Fibroblast of skin of scalp (primary cell): Measurements from ENCODE around the gene COX7A2L.
"Not testable (repeated sequence)": the region's sequence is repeated elsewhere in the genome, so short reads cannot be mapped to it uniquely, and the experiment has no call there.

Experiments
- DNase-seq: peaks from one replicate; pipeline ENCODE4 v3.0.0-alpha.2; 2013

The COX7A2L gene

DNA sequence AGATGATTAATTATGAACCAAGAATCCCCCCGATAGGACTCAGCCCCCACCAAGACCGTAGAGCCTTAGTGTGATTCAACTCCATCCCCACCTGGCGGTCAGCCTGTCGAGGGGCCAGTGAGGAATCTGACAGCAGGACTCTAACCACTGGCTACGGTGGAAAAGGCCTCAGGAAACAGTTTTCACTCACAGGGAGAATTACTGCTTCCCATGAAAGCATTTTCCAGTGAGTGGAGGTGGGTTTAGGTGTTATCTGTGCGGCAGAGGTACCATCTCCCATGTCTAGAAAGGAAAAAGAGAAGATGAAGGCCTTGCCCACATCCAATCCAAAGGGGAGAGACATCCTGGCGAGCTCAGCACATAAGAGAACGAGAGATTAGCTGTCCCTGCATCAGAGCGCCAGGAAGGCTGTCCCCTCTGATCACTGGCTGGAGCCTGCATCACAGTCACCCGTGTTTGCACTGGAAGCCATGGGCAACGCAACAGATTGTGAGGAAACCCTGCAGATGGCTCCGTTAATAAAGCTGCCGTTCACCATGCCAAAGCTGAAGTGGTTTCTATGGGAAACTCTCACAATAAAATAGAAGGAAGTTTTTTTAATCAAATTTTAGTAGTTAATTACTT, 22.3 kb downstream of the COX7A2L start:
- no peak for DNase-seq

DNA sequence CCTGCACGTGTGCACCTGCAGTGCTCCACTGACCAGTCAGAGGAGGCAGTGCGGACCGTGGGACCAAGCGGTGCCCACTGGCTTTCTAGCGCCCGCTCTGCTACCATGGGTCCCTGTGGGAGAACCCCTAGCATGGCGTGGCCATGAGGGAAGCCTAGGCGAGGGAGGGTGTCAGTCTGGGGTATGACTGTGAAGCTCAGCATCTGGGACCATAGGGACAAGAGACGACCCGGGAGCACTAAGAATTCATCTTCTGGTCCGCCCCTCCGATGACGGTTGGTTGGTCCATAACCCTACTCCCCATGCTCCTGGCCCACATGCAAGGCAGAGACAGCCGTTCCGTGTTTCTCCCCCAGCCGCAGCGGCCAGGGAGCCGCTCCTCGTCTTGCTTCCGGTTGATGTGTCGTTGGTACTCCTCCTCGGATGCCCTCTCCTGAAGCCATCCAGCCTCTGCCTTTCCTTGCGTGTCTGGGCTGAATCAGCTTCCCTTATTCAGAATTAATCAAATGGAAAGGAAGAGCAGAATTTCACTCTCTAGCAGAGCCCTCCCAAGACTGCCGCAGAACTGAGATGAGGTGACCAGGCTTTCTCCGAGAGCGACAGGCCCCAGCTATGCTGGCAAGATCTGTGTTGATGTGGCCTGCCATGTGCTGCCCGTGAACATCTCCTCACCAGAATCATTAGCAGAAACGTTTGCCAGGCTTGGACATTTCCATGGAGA, 23.0 kb downstream of the COX7A2L start:
- DNase-seq = no peak

DNA sequence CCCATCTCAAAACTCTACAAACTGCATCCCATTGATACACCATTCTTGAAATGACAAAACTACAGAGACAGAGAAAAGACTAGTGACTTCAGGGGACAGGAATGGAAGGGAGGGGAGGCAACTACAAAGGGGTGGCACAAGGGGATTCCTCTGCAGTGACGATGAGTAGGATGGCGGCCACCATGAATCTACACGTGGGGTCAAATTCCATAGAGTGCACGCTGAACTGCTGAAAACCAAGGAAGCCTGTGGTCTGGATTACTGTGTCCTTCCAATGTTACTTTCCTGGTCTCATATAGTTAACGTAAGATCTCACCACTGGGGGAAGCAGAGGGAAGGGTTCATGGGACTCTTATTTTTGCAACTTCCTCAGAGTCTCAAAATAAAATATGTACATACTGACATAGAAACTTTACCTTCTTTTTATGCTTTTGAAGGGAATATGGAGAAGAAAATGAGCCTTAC, 23.6 kb downstream of the COX7A2L start:
- DNase-seq = peak; percentile 40

DNA sequence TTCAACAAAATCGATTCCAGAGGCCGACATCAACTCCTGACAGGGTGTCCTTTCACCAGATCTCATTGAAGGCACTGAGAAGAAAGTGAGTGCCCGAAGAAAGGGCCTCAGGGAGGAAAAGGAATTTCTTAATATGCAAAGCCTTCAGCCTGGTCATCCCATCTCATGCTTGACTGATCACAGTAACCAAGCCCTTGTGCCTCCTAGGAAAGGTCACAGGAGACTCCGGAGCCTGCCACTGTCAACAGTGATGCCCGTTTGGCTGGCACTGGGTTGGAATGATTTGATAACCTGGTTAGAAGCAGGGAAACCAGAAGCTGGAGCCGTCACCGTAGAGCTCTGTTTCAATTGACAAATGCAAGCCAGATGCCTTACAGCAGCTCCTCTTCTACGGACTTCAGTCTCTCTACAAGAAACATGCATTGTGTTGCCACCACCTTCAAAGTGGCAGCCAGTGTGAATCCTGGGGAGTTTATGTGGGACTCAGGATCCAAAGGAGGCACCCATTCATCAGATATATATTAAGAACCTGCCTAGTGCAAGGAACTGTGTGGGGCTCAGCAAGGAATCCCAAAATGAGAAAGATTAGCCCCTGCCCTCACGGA, 24.6 kb downstream of the COX7A2L start:
- DNase-seq = no peak

DNA sequence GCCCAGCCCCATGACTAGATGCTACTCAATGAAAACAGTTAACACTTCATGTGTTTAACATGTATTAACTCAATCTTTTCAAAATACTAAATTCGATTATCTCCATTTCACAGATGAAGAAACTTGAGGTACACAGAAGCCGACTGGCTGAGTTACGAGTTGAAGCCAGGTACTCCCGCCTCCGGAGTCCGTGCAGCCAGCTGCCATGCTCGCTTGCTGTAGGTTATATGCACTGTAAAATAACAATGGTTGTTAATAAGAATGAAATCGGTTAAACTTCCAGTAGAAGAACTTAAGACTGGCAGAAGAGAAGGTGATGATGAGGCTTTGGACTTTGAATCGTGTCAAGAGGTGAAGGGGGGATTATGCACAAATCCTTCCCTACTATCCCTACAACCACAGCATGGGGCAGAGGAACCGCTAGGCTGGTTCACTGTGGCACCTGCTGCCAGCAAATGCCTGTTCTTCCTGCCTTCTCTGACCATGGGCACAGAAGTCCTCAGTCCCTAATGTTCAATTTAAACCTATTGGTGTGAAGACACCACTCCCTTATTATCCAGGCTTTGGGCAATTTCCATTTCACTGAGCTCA, 25.4 kb downstream of the COX7A2L start:
- no peak for DNase-seq

DNA sequence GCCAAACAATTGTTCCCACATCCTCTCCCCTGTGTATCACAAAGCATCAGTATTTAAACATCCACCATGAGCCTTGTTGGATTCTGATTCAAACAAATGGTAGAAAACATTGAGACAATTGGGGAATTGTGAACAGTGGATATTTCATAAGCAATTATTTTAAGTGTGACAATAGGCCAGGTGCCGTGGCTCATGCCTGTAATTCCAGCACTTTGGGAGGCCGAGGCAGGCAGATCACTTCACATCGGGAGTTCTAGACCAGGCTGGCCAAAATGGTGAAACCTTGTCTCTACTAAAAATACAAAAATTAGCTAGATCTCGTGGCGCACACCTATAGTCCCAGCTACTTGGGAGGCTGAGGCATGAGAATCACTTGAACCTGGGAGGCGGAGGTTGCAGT, 26.2 kb downstream of the COX7A2L start:
- not testable (repeated sequence) for DNase-seq

DNA sequence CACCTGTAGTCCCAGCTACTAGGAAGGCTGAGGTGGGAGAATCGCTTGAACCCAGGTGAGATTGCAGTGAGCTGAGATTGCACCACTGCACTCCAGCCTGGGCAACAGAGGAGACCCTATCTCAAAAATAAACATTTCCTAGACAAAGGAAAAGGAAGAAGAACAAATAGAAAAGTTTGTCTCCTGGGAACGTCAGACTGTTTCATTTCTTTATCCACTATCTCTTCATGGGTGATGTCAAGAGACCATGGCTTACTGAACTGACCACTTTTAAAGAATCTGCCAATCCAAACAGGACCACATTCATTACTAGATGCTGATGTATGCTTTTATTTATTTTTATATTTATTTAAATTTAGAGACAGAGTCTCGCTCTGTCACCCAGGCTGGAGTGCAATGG, 26.8 kb downstream of the COX7A2L start:
- no peak for DNase-seq

DNA sequence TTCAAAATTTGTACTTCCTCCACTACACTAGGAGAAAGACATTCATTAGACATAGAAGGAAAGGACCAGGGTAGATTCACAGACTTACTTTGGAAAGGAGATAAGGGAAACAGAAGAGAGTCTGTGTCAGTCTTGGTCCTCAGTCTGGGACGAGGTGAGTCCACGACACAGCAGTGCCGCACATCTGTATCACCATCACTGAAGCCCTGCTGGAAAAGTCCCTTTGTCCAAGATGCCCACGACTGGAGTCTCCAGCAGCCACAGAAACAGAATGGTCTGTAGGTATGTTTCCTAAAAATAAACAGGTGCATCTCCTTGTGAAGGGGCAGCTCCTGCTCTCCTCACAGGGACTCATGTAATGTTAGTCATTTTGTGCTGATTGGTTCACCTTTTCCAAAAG, 27.4 kb downstream of the COX7A2L start:
- DNase-seq = no peak

DNA sequence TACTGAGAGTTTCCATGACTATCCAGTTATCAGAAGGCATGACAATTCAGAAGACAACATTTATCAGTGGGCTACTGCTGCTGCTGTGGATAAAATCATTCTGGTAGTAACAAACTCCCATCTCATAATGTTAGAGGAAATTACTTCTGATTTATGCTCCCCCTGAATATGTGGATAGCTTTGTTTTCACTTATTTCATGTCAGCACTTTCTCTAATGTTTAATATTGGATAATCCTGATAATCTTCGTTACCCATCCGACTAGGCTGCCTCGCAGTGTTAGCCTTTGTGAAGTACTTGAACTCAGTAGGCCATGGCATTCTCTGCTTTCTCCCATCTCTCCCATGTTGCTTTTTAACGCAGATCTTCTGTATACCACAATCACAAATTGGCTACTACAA, 28.4 kb downstream of the COX7A2L start:
- DNase-seq = no peak

DNA sequence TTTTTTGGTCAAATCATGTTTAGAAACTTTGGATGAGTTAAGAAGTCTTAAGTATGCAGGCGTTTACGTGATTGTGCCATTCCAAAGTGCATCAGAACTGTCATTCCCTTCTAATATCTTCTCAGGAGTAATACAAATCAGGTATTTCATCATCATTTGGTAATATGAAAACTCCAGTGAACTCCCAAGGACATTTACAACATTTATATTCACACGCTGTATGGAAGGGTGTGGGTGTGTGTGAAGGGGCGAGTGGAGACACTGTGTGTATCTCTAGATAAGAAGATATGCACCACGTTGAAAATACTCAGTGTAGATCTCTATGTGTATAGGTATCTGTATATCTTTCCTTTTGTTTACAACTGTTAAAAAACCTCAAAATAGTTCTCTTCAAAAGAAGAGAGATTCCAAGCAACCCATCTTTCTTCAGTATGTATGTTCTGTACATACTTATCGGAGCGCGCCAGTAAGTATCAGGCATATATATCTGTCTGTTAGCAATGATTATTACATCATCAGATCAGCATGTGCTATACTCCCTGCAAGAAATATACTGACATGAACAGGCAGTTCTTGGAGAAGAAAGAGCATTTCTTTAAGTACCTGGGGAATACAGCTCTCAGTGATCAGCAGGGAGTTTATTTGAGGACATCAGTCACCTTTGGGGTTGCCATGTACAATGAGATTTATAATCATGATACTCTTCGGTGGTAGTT, 29.3 kb downstream of the COX7A2L start:
- peak; percentile 21 for DNase-seq

DNA sequence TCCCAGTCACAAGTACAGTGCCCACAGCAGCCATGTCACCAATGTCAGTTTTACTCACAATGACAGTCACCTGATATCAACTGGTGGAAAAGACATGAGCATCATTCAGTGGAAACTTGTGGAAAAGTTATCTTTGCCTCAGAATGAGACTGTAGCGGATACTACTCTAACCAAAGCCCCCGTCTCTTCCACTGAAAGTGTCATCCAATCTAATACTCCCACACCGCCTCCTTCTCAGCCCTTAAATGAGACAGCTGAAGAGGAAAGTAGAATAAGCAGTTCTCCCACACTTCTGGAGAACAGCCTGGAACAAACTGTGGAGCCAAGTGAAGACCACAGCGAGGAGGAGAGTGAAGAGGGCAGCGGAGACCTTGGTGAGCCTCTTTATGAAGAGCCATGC, 31.3 kb downstream of the COX7A2L start:
- no peak for DNase-seq

DNA sequence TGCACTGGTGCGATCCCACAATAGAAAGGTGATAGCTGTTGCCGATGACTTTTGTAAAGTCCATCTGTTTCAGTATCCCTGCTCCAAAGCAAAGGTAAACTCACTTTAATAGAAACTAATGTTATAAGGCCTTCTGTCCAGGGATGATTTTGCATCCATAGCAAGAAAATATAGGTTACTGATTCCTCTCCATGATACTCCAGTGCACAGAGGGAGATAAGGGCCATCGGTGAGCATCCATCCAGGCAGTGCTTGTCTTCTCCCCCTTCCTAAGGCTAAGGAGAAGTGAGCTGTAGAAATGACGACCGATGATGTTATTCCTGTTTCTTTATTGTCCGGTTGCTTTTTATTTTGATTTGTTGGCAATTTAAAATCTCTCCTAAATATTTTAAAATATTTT, 32.1 kb downstream of the COX7A2L start:
- no peak for DNase-seq

DNA sequence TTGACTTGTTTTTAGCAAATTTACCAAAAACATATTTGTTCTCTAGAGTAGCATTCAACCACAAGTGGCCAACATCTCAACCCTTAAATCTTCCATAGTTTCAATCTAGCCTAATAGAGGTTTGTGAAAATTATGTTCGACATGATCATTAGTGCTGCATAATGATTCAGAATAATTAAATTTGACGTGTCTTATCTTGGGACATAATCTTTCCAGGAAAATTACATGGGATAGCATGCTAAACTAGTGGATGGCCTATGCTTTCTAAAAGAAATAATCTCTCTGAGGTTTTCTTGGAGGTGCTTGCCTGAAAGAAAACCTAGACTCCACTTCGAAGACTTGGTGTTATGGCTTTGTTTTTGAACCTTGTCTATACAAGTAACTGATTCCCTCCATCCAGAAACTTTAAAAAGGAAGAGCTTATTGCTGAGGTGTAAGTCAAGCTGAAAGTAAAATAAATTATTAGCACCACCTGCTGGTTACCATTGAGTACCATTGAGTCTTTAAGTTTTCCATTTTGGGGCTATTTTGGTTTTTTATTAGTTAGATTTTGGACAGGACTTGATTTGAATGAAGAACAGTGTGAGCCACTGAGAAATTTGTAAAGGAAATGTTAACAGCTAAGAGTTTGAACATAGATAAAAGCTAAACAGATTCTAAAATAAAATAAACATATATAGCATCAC, 32.7 kb downstream of the COX7A2L start:
- peak; percentile 36 for DNase-seq

DNA sequence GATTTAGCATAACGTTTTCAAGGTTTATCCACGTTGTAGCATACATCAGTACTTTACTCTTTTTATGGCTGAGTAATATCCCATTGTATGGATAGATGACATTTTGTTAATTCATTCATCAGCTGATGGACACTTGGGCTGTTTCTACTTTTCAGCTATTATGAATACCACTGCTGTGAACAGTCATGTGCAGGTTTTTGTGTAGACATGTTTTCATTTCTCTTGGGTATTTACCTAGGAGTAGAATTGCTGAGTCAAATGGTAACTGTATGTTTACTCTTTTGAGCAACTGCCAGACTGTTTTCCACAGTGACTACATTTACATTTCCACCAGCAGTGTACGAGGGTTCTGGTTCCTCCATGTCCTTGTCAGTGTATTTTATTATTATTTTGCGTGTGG, 33.9 kb downstream of the COX7A2L start:
- DNase-seq = no peak

DNA sequence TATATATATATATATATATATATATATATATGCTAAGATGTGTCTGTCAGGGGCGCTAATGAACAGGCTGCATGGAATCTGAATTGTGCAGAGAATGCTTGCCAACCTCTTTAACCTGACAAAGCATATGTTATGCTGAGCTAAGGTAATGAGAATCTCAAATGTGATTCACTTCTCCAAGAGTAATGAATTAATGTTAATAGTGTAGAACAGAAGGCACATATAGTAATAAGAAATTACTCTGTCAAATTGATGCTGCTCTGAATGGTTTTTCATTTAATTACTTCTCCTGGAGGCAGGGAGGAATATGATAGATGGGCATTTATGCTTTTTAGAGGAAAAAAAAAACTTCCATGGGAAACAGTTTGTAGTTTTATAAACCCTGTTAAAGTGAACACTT, 35.4 kb downstream of the COX7A2L start:
- DNase-seq = no peak

DNA sequence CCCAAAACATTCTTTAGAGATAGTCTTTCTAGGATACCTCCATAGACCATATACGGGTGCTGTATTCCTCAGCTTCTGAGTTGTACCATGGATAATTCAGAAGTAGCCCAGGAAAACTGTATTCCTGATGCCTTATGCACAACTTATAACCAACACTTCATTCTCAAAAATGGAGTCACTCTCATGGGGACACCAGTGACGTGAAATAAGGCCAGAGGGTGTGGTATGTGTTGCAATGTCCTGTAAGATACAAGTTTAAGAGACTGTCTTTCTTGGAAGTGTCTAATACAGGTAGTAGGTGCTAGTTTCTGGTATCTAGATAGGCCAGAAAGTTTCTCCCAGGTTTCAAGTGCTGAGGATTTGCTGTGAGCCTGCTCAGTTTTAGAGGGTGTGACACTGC, 36.1 kb downstream of the COX7A2L start:
- DNase-seq = no peak

DNA sequence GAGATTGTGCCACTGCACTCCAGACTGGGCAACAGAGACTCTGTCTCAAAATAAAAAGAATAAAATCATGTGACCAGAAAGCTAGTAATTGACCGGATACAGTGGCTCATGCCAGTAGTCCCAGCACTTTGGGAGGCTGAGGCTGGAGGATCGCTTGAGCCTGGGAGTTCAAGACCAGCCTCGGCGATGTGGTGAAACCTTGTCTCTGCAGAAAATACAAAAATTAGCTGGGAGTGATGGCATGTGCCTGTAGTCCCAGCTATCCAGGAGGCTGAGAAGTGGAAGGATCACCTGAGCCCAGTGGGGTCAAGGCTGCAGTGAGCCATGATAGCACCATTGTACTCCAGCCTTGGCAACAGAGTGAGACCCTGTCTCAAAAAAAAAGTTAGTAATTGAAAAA, 36.8 kb downstream of the COX7A2L start:
- DNase-seq = no peak

DNA sequence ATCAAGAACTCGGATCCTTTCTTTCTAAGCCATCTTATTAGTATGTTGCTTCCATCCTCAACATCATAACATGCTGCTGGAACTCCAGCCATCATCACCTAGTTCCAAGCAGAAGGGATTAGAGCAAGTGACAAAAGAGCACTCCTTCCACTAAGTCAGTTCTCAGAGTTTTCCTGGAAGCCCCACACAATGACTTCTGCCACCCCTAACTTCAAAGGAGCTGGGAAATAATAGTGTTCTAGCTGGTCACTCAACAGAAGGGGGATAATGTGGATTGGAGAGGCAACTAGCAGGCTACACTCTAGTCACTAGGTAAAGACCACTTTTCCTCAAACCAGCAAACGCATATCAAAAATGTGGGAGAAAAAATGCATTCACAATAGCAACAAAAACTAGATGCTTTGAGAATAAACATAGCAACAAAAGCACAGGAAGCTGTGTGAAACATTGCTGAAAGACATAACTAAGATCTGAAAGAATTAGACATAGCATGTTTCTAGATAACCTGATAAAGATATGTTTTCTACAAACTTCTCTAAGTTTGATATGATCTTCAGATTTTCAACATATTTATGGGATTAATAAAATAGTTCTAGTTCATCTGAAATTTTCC, 39.5 kb downstream of the COX7A2L start:
- no peak for DNase-seq

DNA sequence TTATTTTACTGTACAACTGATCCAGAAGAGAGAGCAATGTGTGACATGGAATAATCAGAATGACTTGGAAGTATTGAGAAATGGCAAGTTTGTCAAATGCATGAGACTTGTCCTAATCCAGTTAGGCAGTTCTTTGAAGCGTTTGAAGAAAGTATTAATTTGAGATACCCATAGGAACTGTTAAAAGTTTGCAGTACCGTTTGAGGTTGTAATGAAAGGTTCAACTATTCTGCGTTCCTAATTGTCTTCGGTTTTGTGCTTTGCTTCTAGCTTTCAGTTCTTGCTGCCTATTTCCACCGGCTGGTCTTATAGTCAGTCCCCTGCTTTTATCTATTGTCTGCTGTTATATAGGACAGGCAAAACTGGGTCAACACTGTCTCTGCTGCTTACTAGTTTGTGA, 41.8 kb downstream of the COX7A2L start:
- no peak for DNase-seq

DNA sequence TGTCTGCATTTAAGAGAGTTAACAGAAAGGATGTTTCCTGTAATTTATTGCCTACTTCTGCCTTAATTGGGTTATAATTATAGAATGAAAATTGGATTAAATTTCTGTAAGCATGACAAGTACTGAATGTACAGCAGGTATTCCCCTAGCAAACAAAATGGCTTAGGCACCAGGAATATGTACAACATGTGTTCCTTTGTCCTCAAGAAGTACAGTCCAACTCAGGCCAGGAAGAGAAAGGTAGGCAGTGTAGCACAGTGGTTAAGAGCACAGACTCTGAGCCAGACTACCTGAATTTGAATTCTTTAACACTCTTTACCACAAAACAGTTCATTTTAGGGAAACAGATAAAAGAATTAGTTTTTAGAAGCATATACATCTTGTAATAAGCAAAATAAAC, 43.1 kb downstream of the COX7A2L start:
- no peak for DNase-seq

DNA sequence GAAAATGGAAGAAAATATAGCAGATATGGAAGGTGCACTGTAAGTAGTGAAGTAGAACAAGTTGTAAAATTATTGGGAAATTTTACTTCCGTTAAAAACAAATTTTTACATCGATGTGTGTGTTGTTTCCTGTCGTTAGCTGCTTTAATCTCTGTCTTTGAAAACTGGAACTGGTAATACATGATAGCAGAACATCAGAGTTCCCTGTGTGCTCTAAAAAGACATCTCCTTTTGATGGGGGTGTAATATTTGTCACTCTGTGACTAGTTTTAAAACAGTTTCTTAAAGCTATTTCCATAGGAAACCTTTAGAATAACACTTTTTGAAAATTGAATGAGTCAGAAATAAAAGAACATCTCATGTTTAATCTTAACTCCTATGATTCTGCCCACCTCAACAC, 43.5 kb downstream of the COX7A2L start:
- DNase-seq = no peak

DNA sequence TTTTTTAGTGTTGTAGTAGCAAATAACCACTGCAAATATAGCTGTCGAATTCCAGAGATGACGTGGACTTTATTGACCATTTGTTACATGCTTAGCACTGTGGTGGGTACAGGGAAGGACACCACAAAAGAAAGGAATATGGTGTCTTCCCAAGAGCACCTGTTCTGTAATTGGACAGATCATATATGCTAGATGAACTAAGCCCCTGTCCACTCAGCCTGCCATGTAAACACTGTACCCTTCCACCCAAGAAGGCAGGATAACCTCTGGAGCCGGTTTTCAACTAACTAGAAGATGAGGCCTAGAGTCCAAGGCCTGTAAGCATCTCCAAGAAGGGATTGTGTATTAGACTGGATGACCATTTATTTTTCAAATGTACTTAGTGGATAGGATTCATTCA, 44.1 kb downstream of the COX7A2L start:
- DNase-seq = no peak
